AG10803 (cell line): ENCODE results near the gene RASL12.
A peak's percentile ranks its signal among the peaks of the same experiment; 100 is the strongest.
"Not testable (repeated sequence)": the region's sequence is repeated elsewhere in the genome, so short reads cannot be mapped to it uniquely, and the experiment has no call there.

Experiments used
- DNase-seq: peaks from one replicate; pipeline ENCODE4 v3.0.0; 2010; ENCODE audit warnings: low read depth
- H3K4me3 ChIP-seq: 2 replicates; pipeline ENCODE4 v1.5.1; 2011; ENCODE audit warnings: mild to moderate bottlenecking, low read length, control low read depth
- CTCF ChIP-seq: conservative IDR thresholded peaks from 2 replicates; pipeline ENCODE4 v1.5.1; 2011; ENCODE audit warnings: mild to moderate bottlenecking, low read length, control low read depth, inconsistent platforms

Gene RASL12

GRCh38 chr15:65102912-65103311 lies 35.1 kb upstream of the RASL12 start:
- H3K4me3 ChIP-seq, result no peak overlapping the region
- no peak for TF ChIP-seq CTCF
- no peak for DNase-seq

- TF ChIP-seq CTCF, result no peak
- no peak overlapping the region for H3K4me3 ChIP-seq
- DNase-seq, result no peak
These were observed 34.3 kb upstream of the RASL12 start for GRCh38 chr15:65101891-65102708.

GRCh38 chr15:65101411-65101890 lies 33.7 kb upstream of the RASL12 start:
- peak; percentile 56 for DNase-seq
- no peak overlapping the region for H3K4me3 ChIP-seq
- TF ChIP-seq CTCF, result peak; percentile 76

DNA sequence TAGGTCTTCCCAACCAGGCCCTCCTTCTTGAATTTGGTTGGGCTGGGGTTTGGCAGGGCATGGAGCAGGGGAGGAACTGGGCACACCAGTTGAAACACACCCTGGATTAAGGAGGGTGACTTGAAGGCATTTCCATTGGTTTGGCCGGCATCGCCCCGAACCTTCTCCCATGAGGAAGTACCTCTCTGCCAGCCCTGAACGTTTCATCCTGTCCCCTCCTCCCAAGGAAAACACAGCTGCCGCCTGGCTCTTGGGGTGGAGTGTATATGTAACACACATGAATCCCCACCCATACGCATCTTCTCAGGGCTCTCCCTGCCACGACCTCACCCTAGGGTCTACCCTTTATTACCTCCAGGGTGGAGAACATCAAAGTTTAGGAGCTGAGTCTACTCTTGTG lies 32.7 kb upstream of the RASL12 start:
- DNase-seq, result no peak
- H3K4me3 ChIP-seq, result no peak overlapping the region
- TF ChIP-seq CTCF, result no peak

DNA sequence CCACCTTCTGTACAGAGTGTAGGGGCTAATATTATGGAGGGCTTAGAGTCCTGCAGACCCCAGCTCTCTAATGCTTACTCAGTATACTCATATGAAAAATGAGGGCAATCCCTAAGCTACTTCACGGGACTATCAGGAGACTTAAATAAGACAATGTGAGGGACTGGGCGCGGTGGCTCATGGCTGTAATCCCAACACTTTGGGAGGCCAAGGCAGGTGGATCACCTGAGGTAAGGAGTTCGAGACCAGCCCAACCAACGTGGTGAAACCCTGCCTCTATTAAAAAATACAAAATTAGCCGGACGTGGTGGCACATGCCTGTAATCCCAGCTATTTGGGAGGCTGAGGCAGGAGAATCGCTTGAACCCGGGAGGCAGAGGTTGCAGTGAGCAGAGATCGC lies 32.0 kb upstream of the RASL12 start:
- H3K4me3 ChIP-seq, DNase-seq: not testable (repeated sequence)

DNA sequence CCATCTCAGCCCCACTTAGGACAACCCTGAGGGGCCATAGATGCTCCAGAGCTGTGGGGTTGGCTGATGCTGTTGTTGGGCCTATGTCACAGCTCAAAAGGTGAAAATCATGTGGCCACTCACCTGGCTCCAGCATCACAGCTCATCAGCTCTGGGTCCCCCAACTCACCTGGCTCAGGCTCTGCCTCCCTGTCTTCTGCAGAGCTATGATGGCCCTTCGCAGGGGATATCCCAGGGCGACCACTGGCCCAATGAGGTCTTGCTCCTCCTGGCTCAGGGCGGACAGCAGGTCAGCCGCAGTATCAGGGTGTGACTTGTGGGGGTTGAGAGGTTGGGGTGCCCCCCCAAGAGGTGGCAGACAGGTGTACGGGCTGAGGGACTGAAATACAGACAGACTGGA lies 31.5 kb upstream of the RASL12 start:
- no peak overlapping the region for H3K4me3 ChIP-seq
- DNase-seq, result no peak
- TF ChIP-seq CTCF, result no peak

- TF ChIP-seq CTCF, result no peak
- no peak overlapping the region for H3K4me3 ChIP-seq
- no peak for DNase-seq
These were observed 30.0 kb upstream of the RASL12 start for GRCh38 chr15:65097651-65098263.
